Fibroblast of lung (primary cell): ENCODE results near the gene RIMS1. TPM values are rescaled to one million over a fixed set of nuclear protein-coding genes. Genes with fewer than 3 reads are reported as not detected.
A peak's percentile ranks its signal among the peaks of the same experiment; 100 is the strongest.

Experiments used
- DNase-seq, 2 donors: peaks; one replicate each; pipeline versions ENCODE4 v3.0.0 to v3.0.0-alpha.2; 2010; ENCODE audit warnings: low read depth in 2 of 2
- H2AFZ ChIP-seq: 2 replicates; pipeline ENCODE4 v1.5.1; 2012; ENCODE audit warnings: low read length, control low read depth, inconsistent platforms
- H3K27ac ChIP-seq: 2 replicates; pipeline ENCODE4 v1.5.1; 2011; ENCODE audit warnings: low read length, control low read depth; ENCODE audit not compliant: insufficient read depth
- H3K27me3 ChIP-seq: 2 replicates; pipeline ENCODE4 v1.5.1; 2011; ENCODE audit warnings: mild to moderate bottlenecking, low read length; ENCODE audit not compliant: control insufficient read depth, insufficient read depth
- H3K36me3 ChIP-seq: 2 replicates; pipeline ENCODE4 v1.5.1; 2011; ENCODE audit warnings: low read length; ENCODE audit not compliant: control insufficient read depth, insufficient read depth
- H3K4me1 ChIP-seq: 2 replicates; pipeline ENCODE4 v1.5.1; 2011; ENCODE audit warnings: low read length; ENCODE audit not compliant: control insufficient read depth, insufficient read depth; ENCODE audit errors: extremely low read depth
- H3K4me2 ChIP-seq: 2 replicates; pipeline ENCODE4 v1.5.1; 2011; ENCODE audit warnings: low read length, control low read depth; ENCODE audit not compliant: insufficient read depth; ENCODE audit errors: extremely low read depth
- H3K4me3 ChIP-seq, 4 experiments: fragments of 200-600 bp in 1 of 4; sonication (generic) in 1 of 4; replicated peaks in 1 of 4; 2 replicates each; pipeline ENCODE4 v1.5.1; 2011 to 2016; ENCODE audit warnings: low read length in 4 of 4, low read depth in 3 of 4, mild to moderate bottlenecking in 3 of 4, control low read depth in 2 of 4, inconsistent platforms in 1 of 4, mixed read lengths in 1 of 4; ENCODE audit not compliant: insufficient read depth in 1 of 4; ENCODE audit errors: control extremely low read depth in 1 of 4
- H3K79me2 ChIP-seq: 2 replicates; pipeline ENCODE4 v1.5.1; 2012; ENCODE audit warnings: mild to moderate bottlenecking, low read length, inconsistent platforms; ENCODE audit not compliant: control insufficient read depth, insufficient read depth
- H3K9ac ChIP-seq: 2 replicates; pipeline ENCODE4 v1.5.1; 2011; ENCODE audit warnings: mild to moderate bottlenecking, low read length, control low read depth; ENCODE audit not compliant: insufficient read depth
- H3K9me3 ChIP-seq: 2 replicates; pipeline ENCODE4 v1.5.1; 2012; ENCODE audit warnings: low read depth, low read length; ENCODE audit not compliant: control insufficient read depth, insufficient read depth
- H4K20me1 ChIP-seq: 2 replicates; pipeline ENCODE4 v1.5.1; 2011; ENCODE audit warnings: low read length; ENCODE audit not compliant: control insufficient read depth, insufficient read depth; ENCODE audit errors: extremely low read depth
- EZH2 ChIP-seq: IDR thresholded peaks from 2 replicates; pipeline ENCODE4 v1.5.1; 2012; ENCODE audit warnings: low read length, control low read depth, mild to moderate bottlenecking; ENCODE audit errors: missing control alignments
- polyA plus RNA-seq, 2 donors: library from polyadenylated mRNA; depleted of rRNA in 1 of 2; stranded (reverse) in 1 of 2; unstranded in 1 of 2; fragments of >200 nt; gene quantifications; 2 replicates each; pipeline ENCODE4 v1.2.1, GENCODE V29; 2011 to 2012; ENCODE audit warnings: missing spikeins in 1 of 2
- total RNA-seq: library from RNA; depleted of rRNA; stranded (reverse); fragments of >200 nt; gene quantifications from 2 replicates; pipeline ENCODE4 v1.2.1, GENCODE V29; 2014
- TF ChIP-seq, protein P1 (sequence below), 2 donors: IDR thresholded peaks in 1 of 2; conservative IDR thresholded peaks in 1 of 2; 1 replicate in 1 of 2; 2 replicates in 1 of 2; pipeline ENCODE4 v1.5.1; 2011 to 2012; ENCODE audit warnings: low read length in 2 of 2, control low read depth in 1 of 2, inconsistent platforms in 1 of 2, low read depth in 1 of 2, mild to moderate bottlenecking in 1 of 2

The RIMS1 gene
- total and polyA plus RNA-seq, 2 donors (not counting 1 experiment from before 2014, with no cell fraction given) = 1.1 to 2.3 TPM

DNA sequence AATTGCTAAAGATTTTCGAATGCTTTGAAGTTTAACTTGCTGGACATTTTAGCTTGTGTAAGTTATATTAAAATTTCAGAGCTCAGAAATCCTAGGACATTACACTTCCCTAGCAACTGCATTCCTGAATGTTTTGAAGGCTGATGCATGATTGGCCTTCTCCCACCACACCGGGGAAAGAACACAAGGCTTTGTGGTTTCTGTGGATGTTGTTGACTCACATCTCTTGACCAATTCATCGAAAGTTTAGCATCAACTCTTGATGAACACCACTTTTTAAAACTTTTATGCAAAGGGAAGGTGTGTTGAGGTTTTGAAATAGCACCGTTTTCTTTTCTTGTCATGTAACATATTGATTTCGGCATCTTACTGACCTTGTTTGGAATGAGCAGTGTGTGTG, 81.1 kb downstream of the RIMS1 start:
- peak in 1 of 2 donors; percentile 72 for DNase-seq
- no peak overlapping the region for H2AFZ ChIP-seq
- no peaks in the 10 kb centered on the region for H3K9me3 ChIP-seq
- no peaks in the 10 kb centered on the region for H3K4me1 ChIP-seq
- H3K36me3 ChIP-seq = no peaks in the 10 kb centered on the region
- no peak overlapping the region for H3K4me3 ChIP-seq
- no peak overlapping the region for H3K27ac ChIP-seq
- no peaks in the 10 kb centered on the region for H3K79me2 ChIP-seq
- H3K4me2 ChIP-seq = no peak overlapping the region
- H3K27me3 ChIP-seq = no peaks in the 10 kb centered on the region
- TF ChIP-seq, protein P1, sequence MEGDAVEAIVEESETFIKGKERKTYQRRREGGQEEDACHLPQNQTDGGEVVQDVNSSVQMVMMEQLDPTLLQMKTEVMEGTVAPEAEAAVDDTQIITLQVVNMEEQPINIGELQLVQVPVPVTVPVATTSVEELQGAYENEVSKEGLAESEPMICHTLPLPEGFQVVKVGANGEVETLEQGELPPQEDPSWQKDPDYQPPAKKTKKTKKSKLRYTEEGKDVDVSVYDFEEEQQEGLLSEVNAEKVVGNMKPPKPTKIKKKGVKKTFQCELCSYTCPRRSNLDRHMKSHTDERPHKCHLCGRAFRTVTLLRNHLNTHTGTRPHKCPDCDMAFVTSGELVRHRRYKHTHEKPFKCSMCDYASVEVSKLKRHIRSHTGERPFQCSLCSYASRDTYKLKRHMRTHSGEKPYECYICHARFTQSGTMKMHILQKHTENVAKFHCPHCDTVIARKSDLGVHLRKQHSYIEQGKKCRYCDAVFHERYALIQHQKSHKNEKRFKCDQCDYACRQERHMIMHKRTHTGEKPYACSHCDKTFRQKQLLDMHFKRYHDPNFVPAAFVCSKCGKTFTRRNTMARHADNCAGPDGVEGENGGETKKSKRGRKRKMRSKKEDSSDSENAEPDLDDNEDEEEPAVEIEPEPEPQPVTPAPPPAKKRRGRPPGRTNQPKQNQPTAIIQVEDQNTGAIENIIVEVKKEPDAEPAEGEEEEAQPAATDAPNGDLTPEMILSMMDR (conservative IDR thresholded peaks at IDR 0.05 in 1 of 2, IDR thresholded peaks at IDR 0.05 in 1 of 2; ENCODE audit: low read depth in 1 of 2, low read length in 2 of 2) = no peak
- TF ChIP-seq EZH2 = no peak
- H3K9ac ChIP-seq = no peak overlapping the region
- no peaks in the 10 kb centered on the region for H4K20me1 ChIP-seq

DNA sequence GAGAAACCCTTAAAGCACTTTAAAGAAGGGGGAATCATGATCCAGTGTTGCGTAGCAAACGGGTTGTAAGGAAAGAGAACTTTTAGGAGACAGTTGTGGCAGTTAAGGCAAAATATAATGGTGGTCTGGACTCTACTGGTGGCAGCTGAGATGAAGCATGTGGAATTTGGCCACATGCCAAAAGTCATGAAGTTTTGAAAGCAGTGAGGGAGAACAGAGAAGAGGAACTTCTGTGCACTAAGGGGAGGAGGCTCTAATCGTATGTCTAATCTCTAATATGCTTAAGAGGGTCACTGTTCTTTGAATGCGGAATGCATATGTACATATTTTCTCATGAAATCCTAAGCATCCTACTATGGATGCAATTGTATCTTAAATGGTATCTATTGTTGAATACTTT, 91.5 kb downstream of the RIMS1 start:
- H3K4me2 ChIP-seq = no peak overlapping the region

DNA sequence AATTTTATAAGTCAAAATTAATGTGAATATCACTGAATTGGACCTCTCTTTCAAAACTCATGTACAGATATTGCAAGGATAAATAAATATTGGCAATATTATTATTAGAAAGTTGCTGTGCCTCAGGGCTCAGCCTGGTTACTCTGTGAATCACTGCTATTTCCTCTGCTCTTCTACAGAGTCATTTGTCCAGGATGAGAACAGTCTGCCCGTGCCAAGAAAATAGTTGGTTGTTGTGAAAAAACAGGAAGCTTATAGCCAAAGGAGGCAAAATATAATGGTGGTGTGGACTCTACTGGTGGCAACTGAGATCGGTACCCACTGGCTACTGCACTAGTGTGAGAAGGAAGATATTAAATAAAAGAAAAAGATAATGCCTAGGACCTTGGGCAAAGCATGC, 93.6 kb downstream of the RIMS1 start:
- DNase-seq = no peak
- H3K9me3 ChIP-seq = no peaks in the 10 kb centered on the region
- H3K27me3 ChIP-seq = no peaks in the 10 kb centered on the region
- no peak overlapping the region for H3K27ac ChIP-seq
- H4K20me1 ChIP-seq = no peaks in the 10 kb centered on the region
- no peak overlapping the region for H3K4me2 ChIP-seq
- H3K79me2 ChIP-seq = no peaks in the 10 kb centered on the region
- H3K36me3 ChIP-seq = no peaks in the 10 kb centered on the region
- H2AFZ ChIP-seq = no peak overlapping the region
- H3K4me1 ChIP-seq = no peaks in the 10 kb centered on the region
- no peak for TF ChIP-seq EZH2
- TF ChIP-seq, protein P1 (conservative IDR thresholded peaks at IDR 0.05 in 1 of 2, IDR thresholded peaks at IDR 0.05 in 1 of 2; ENCODE audit: low read depth in 1 of 2, low read length in 2 of 2) = no peak
- H3K4me3 ChIP-seq = no peak overlapping the region
- no peak overlapping the region for H3K9ac ChIP-seq

More for the DNA sequence above, 91.5 kb downstream of the RIMS1 start:
- H3K9ac ChIP-seq = no peak overlapping the region
- H3K4me1 ChIP-seq = no peaks in the 10 kb centered on the region
- H3K4me3 ChIP-seq = no peak overlapping the region
- no peaks in the 10 kb centered on the region for H3K27me3 ChIP-seq
- H2AFZ ChIP-seq = no peak overlapping the region
- H3K9me3 ChIP-seq = no peaks in the 10 kb centered on the region
- H3K36me3 ChIP-seq = no peaks in the 10 kb centered on the region
- no peaks in the 10 kb centered on the region for H4K20me1 ChIP-seq
- H3K79me2 ChIP-seq = no peaks in the 10 kb centered on the region
- DNase-seq = no peak
- TF ChIP-seq EZH2 = no peak
- TF ChIP-seq, protein P1 (conservative IDR thresholded peaks at IDR 0.05 in 1 of 2, IDR thresholded peaks at IDR 0.05 in 1 of 2; ENCODE audit: low read depth in 1 of 2, low read length in 2 of 2) = no peak
- H3K27ac ChIP-seq = no peak overlapping the region
